HepG2 (cell line): ENCODE results near the gene COA1. TPM values are rescaled to one million over a fixed set of nuclear protein-coding genes. Genes with fewer than 3 reads are reported as not detected.

ENCODE experiments used
- ELF1 ChIP-seq: sonication (generic); formaldehyde crosslinking; IDR thresholded peaks from 2 replicates; pipeline ENCODE4 v1.4.0; 2020; ENCODE audit warnings: missing genetic modification reagents
- GLI4 ChIP-seq: sonication (generic); formaldehyde crosslinking; IDR thresholded peaks from 2 replicates; pipeline ENCODE4 v1.5.1; 2020; ENCODE audit warnings: missing genetic modification reagents, mild to moderate bottlenecking, moderate library complexity, borderline replicate concordance
- GTF3A ChIP-seq: sonication (generic); formaldehyde crosslinking; conservative IDR thresholded peaks from 2 replicates; pipeline ENCODE4 v1.4.0; 2020; ENCODE audit warnings: mild to moderate bottlenecking, missing genetic modification reagents
- HDAC6 ChIP-seq: fragments of 200-600 bp; sonication (generic); IDR thresholded peaks from 2 replicates; pipeline ENCODE4 v1.7.0; 2017; ENCODE audit warnings: mild to moderate bottlenecking, antibody characterized with exemption, low read length, low read depth
- HNRNPH1 ChIP-seq: fragments of 200-400 bp; formaldehyde crosslinking; optimal IDR thresholded peaks from 2 replicates; pipeline ENCODE3; 2017; ENCODE audit warnings: mild to moderate bottlenecking, low read depth, low read length
- KDM3A ChIP-seq: IDR thresholded peaks from 2 replicates; pipeline ENCODE4 v1.6.1; 2018; ENCODE audit warnings: low read depth, missing compliant biosample characterization
- PITX1 ChIP-seq: sonication (generic); formaldehyde crosslinking; IDR thresholded peaks from 2 replicates; pipeline ENCODE4 v1.5.1; 2020; ENCODE audit warnings: mild to moderate bottlenecking, missing genetic modification reagents
- SAFB2 ChIP-seq: sonication (generic); formaldehyde crosslinking; IDR thresholded peaks from 2 replicates; pipeline ENCODE4 v1.5.1; 2020; ENCODE audit warnings: missing genetic modification reagents, low read depth, mild to moderate bottlenecking, borderline replicate concordance
- SIX1 ChIP-seq: sonication (generic); formaldehyde crosslinking; IDR thresholded peaks from 2 replicates; pipeline ENCODE4 v1.4.0; 2020; ENCODE audit warnings: missing genetic modification reagents, borderline replicate concordance
- SMYD3 ChIP-seq: sonication (generic); formaldehyde crosslinking; IDR thresholded peaks from 2 replicates; pipeline ENCODE4 v1.8.1; 2023; ENCODE audit warnings: mild to moderate bottlenecking, missing genetic modification reagents
- SUZ12 ChIP-seq: fragments of 150-350 bp; IDR thresholded peaks from 2 replicates; pipeline ENCODE4 v1.6.1; 2014; ENCODE audit warnings: low read depth, low read length
- TBL1XR1 ChIP-seq: fragments of 150-350 bp; IDR thresholded peaks from 2 replicates; pipeline ENCODE4 v1.6.1; 2014; ENCODE audit warnings: borderline replicate concordance, low read length; ENCODE audit not compliant: partially characterized antibody
- TSC22D2 ChIP-seq: sonication (generic); formaldehyde crosslinking; IDR thresholded peaks from 2 replicates; pipeline ENCODE4 v1.5.1; 2020; ENCODE audit warnings: missing genetic modification reagents, mild to moderate bottlenecking, borderline replicate concordance
- ZFAT ChIP-seq: sonication (generic); formaldehyde crosslinking; conservative IDR thresholded peaks from 2 replicates; pipeline ENCODE4 v1.8.1; 2023; ENCODE audit warnings: missing genetic modification reagents, inconsistent platforms
- ZNF121 ChIP-seq: sonication (generic); formaldehyde crosslinking; IDR thresholded peaks from 2 replicates; pipeline ENCODE4 v1.5.0; 2020; ENCODE audit warnings: mild to moderate bottlenecking, missing genetic modification reagents
- ZNF138 ChIP-seq: sonication (generic); formaldehyde crosslinking; IDR thresholded peaks from 2 replicates; pipeline ENCODE4 v1.5.0; 2020; ENCODE audit warnings: mild to moderate bottlenecking, low read depth, missing genetic modification reagents
- ZNF24 ChIP-seq: fragments of 450-650 bp; IDR thresholded peaks from 2 replicates; pipeline ENCODE4 v1.6.1; 2017; ENCODE audit warnings: antibody characterized with exemption, mild to moderate bottlenecking
- ZNF317 ChIP-seq: sonication (generic); formaldehyde crosslinking; IDR thresholded peaks from 2 replicates; pipeline ENCODE4 v1.5.0; 2020; ENCODE audit warnings: mild to moderate bottlenecking, missing genetic modification reagents
- ZNF33B ChIP-seq: sonication (generic); formaldehyde crosslinking; IDR thresholded peaks from 2 replicates; pipeline ENCODE4 v1.5.1; 2020; ENCODE audit warnings: mild to moderate bottlenecking, missing genetic modification reagents
- ZNF367 ChIP-seq: sonication (generic); formaldehyde crosslinking; IDR thresholded peaks from 2 replicates; pipeline ENCODE4 v1.4.0; 2020; ENCODE audit warnings: missing genetic modification reagents, borderline replicate concordance
- ZNF629 ChIP-seq: sonication (generic); formaldehyde crosslinking; conservative IDR thresholded peaks from 2 replicates; pipeline ENCODE4 v1.5.0; 2020; ENCODE audit warnings: missing genetic modification reagents
- ZNF749 ChIP-seq: sonication (generic); formaldehyde crosslinking; IDR thresholded peaks from 2 replicates; pipeline ENCODE4 v1.8.0; 2022; ENCODE audit warnings: mild to moderate bottlenecking, missing genetic modification reagents, moderate library complexity, borderline replicate concordance
- ZNF773 ChIP-seq: sonication (generic); formaldehyde crosslinking; IDR thresholded peaks from 2 replicates; pipeline ENCODE4 v1.4.0; 2020; ENCODE audit warnings: missing genetic modification reagents, borderline replicate concordance
- ZSCAN29 ChIP-seq: sonication (generic); formaldehyde crosslinking; conservative IDR thresholded peaks from 2 replicates; pipeline ENCODE4 v1.4.0; 2020; ENCODE audit warnings: mild to moderate bottlenecking, missing genetic modification reagents
- polyA plus RNA-seq, 8 experiments: library from polyadenylated mRNA; depleted of rRNA in 3 of 8; stranded (reverse) in 7 of 8; unstranded in 1 of 8; fragments of >200 nt; fragmentation: Illumina TruSeq in 4 of 8; extraction: Trizol in 4 of 8; gene quantifications; 2 replicates each; pipeline versions ENCODE4 v1.2.1 to v1.2.3, GENCODE V29; 2011 to 2016; ENCODE audit warnings: low read depth in 4 of 8, missing spikeins in 1 of 8, mixed read lengths in 1 of 8; ENCODE audit not compliant: insufficient read depth in 1 of 8
- total RNA-seq, 5 experiments: library from RNA; depleted of rRNA; stranded (reverse); fragments of >200 nt; fragmentation: Illumina TruSeq; extraction: Trizol; gene quantifications; 2 replicates each; pipeline ENCODE4 v1.2.3, GENCODE V29; 2016; ENCODE audit warnings: low read depth in 1 of 5
- TF ChIP-seq, protein P1 (sequence below): sonication (generic); formaldehyde crosslinking; IDR thresholded peaks from 2 replicates; pipeline ENCODE4 v1.9.0; 2022; ENCODE audit warnings: low read depth, missing genetic modification reagents
- TF ChIP-seq, protein P2 (sequence below): sonication (generic); formaldehyde crosslinking; conservative IDR thresholded peaks from 2 replicates; pipeline ENCODE4 v1.8.0; 2022; ENCODE audit warnings: missing genetic modification reagents
- TF ChIP-seq, protein P3 (sequence below): sonication (generic); formaldehyde crosslinking; IDR thresholded peaks from 2 replicates; pipeline ENCODE4 v1.8.0; 2022; ENCODE audit warnings: missing genetic modification reagents, mild to moderate bottlenecking, borderline replicate concordance

Gene COA1
- total and polyA plus RNA-seq, 2 of the 13 experiments (the other 11 are each of a cell fraction or from before 2014, with no cell fraction given): 33.2 to 65.7 TPM

- TF ChIP-seq HNRNPH1 (no peak), KDM3A (CRISPR knock-in tag) (peak; percentile 17; the same call in 1 of the 2 replicates), ZNF629 (CRISPR knock-in tag) (no peak), ZFAT (CRISPR knock-in tag) (0 out of 2 replicates have a peak, but pooled peaks have one; percentile 60), SUZ12 (no peak), ZNF24 (no peak), TSC22D2 (peak; percentile 64; the same call in 1 of the 2 replicates), SAFB2 (CRISPR knock-in tag) (no peak), HDAC6 (no peak), GTF3A (CRISPR knock-in tag) (no peak), ZNF749 (CRISPR knock-in tag) (no peak), ELF1 (CRISPR knock-in tag) (peak; percentile 67), SIX1 (CRISPR knock-in tag) (no peak; the same call in 1 of the 2 replicates), PITX1 (CRISPR knock-in tag) (peak; percentile 77), SMYD3 (CRISPR knock-in tag) (peak; percentile 39; the same call in 1 of the 2 replicates), ZNF138 (CRISPR knock-in tag) (0 out of 2 replicates have a peak, but pooled peaks have one; percentile 67), ZNF317 (CRISPR knock-in tag) (peak; percentile 43; the same call in 1 of the 2 replicates), ZNF33B (CRISPR knock-in tag) (no peak), ZNF367 (CRISPR knock-in tag) (peak; percentile 43; the same call in 1 of the 2 replicates), TBL1XR1 (no peak), ZNF121 (CRISPR knock-in tag) (no peak), ZSCAN29 (CRISPR knock-in tag) (peak; percentile 77; the same call in 1 of the 2 replicates), ZNF773 (peak; percentile 78; the same call in 1 of the 2 replicates), GLI4 (CRISPR knock-in tag) (peak; percentile 68; the same call in 1 of the 2 replicates)
- TF ChIP-seq, protein P1, sequence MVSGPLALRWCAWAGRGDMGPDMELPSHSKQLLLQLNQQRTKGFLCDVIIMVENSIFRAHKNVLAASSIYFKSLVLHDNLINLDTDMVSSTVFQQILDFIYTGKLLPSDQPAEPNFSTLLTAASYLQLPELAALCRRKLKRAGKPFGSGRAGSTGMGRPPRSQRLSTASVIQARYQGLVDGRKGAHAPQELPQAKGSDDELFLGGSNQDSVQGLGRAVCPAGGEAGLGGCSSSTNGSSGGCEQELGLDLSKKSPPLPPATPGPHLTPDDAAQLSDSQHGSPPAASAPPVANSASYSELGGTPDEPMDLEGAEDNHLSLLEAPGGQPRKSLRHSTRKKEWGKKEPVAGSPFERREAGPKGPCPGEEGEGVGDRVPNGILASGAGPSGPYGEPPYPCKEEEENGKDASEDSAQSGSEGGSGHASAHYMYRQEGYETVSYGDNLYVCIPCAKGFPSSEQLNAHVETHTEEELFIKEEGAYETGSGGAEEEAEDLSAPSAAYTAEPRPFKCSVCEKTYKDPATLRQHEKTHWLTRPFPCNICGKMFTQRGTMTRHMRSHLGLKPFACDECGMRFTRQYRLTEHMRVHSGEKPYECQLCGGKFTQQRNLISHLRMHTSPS: no peak; the same call in 1 of the 2 replicates
- TF ChIP-seq, protein P2, sequence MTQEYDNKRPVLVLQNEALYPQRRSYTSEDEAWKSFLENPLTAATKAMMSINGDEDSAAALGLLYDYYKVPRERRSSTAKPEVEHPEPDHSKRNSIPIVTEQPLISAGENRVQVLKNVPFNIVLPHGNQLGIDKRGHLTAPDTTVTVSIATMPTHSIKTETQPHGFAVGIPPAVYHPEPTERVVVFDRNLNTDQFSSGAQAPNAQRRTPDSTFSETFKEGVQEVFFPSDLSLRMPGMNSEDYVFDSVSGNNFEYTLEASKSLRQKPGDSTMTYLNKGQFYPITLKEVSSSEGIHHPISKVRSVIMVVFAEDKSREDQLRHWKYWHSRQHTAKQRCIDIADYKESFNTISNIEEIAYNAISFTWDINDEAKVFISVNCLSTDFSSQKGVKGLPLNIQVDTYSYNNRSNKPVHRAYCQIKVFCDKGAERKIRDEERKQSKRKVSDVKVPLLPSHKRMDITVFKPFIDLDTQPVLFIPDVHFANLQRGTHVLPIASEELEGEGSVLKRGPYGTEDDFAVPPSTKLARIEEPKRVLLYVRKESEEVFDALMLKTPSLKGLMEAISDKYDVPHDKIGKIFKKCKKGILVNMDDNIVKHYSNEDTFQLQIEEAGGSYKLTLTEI: no peak
- TF ChIP-seq, protein P3, sequence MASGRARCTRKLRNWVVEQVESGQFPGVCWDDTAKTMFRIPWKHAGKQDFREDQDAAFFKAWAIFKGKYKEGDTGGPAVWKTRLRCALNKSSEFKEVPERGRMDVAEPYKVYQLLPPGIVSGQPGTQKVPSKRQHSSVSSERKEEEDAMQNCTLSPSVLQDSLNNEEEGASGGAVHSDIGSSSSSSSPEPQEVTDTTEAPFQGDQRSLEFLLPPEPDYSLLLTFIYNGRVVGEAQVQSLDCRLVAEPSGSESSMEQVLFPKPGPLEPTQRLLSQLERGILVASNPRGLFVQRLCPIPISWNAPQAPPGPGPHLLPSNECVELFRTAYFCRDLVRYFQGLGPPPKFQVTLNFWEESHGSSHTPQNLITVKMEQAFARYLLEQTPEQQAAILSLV (CRISPR knock-in tag): no peak; the same call in 1 of the 2 replicates
These were observed at the start of gene COA1 (continued) for GRCh38 chr7:43729214-43729923.
